ENCODE data around the gene MADD.

The MADD gene

DNA sequence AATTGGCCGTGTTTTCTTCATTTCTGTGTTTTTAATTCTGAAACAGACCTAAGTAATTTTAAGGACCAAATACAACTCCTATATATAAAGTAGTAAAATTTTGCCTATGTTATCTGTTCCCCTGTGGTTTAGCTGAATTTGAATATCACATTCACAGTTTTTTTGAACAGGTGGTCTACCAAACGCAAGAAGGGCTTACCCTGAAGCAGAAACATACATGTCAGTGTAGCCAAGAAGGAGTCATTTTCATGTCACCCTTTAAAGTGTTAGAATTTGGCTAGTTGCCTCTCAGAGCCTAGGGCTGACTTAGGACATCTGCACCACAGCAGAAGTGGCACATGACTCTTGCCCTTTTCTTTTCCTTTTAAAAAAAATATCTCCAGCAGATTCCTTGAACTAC is 48.2 kb downstream of the MADD start:
- H3K9me3 ChIP-seq (ENCODE audit: control insufficient read depth in 2 of 2, low read length in 2 of 2) = no peaks in the 10 kb centered on the region
- no peaks in the 10 kb centered on the region for H3K4me1 ChIP-seq (ENCODE audit: control insufficient read depth, insufficient read depth, low read length)
- no peak overlapping the region for H3K27ac ChIP-seq (ENCODE audit: low read length)
- H3K4me3 ChIP-seq (ENCODE audit: low read length in 2 of 2) = no peak overlapping the region
- no peak overlapping the region for H3K9ac ChIP-seq (ENCODE audit: low read length in 2 of 2)
- no peaks in the 10 kb centered on the region for H3K27me3 ChIP-seq (ENCODE audit: control insufficient read depth in 1 of 2, insufficient read depth in 2 of 2, low read length in 2 of 2)
- H3K36me3 ChIP-seq (ENCODE audit: control insufficient read depth in 2 of 2, insufficient read depth in 2 of 2, low read length in 2 of 2) = peaks cover 19 to 24% of the 10 kb centered on the region in 2 donors

DNA sequence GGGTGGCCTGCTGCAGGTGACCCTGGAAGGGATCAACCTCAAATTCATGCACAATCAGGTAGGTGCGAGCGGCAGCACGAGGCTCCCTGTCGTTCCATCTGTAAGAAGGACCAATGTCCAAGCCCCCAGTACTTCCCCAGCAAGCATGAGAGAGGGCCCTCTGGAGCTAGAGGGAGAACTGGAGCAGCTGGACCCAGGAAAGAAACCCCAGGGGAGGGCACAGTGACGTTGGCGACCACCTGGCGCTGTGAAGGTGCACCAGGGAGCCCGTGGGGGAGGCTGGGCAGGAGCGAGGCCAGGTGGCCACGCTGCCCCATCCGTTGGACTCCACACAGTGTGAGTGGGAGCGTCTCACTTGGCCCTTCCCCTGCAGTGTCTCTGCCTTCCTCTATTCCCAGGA is 54.6 kb downstream of the MADD start:
- Histone ChIP-seq H3K36me3 (ENCODE audit: control insufficient read depth in 2 of 2, insufficient read depth in 2 of 2, low read length in 2 of 2) (peaks cover 22 to 26% of the 10 kb centered on the region in 2 donors), H3K27me3 (ENCODE audit: control insufficient read depth in 1 of 2, insufficient read depth in 2 of 2, low read length in 2 of 2) (no peaks in the 10 kb centered on the region), H3K4me3 (ENCODE audit: low read length in 2 of 2) (no peak overlapping the region), H3K9me3 (ENCODE audit: control insufficient read depth in 2 of 2, low read length in 2 of 2) (no peaks in the 10 kb centered on the region), H3K9ac (ENCODE audit: low read length in 2 of 2) (no peak overlapping the region), H3K4me1 (ENCODE audit: control insufficient read depth, insufficient read depth, low read length) (peaks cover under 1% of the 10 kb centered on the region), H3K27ac (ENCODE audit: low read length) (no peak overlapping the region)

DNA sequence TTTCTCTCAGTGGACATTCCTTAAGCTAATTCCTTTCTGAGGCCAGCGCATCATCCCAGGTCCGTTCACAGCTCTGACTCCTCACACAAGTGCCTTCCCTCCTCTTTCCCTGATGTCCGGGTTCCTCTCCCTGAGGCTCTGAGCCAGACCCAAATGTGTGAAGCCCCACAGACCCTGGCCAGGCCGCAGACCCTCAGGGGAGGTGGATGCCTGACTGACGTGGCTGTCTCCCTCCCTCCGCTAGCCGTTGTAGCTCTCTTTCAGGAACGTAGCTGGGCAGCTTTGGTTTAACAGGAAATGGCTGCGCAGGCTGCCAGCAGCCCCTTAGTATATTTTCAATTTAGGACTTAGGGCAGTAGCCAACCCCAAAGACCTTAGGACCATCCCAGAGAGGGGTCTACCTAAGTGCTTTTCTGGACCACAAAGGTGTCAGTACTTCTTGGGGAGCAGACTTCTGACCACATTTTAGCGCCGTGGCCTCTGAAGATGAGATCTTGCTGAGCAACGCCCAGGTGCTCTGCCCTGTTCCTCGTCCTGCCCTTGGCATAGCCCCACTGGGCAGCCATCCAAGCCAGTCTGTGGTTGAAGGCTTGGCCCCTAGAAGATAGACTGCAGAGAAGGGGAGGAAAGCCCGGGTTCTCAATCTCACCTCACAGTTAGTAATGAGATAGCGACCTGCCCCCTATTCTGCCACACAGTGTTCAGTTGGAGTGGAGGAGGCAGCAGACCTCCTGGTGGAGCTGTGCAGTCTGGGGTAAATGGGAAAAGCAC is 55.5 kb downstream of the MADD start:
- Histone ChIP-seq H3K9ac (ENCODE audit: low read length in 2 of 2) (no peak overlapping the region), H3K36me3 (ENCODE audit: control insufficient read depth in 2 of 2, insufficient read depth in 2 of 2, low read length in 2 of 2) (peaks cover 22 to 27% of the 10 kb centered on the region in 2 donors), H3K27ac (ENCODE audit: low read length) (no peak overlapping the region), H3K4me3 (ENCODE audit: low read length in 2 of 2) (no peak overlapping the region), H3K4me1 (ENCODE audit: control insufficient read depth, insufficient read depth, low read length) (peaks cover 2% of the 10 kb centered on the region), H3K27me3 (ENCODE audit: control insufficient read depth in 1 of 2, insufficient read depth in 2 of 2, low read length in 2 of 2) (no peaks in the 10 kb centered on the region), H3K9me3 (ENCODE audit: control insufficient read depth in 2 of 2, low read length in 2 of 2) (no peaks in the 10 kb centered on the region)

DNA sequence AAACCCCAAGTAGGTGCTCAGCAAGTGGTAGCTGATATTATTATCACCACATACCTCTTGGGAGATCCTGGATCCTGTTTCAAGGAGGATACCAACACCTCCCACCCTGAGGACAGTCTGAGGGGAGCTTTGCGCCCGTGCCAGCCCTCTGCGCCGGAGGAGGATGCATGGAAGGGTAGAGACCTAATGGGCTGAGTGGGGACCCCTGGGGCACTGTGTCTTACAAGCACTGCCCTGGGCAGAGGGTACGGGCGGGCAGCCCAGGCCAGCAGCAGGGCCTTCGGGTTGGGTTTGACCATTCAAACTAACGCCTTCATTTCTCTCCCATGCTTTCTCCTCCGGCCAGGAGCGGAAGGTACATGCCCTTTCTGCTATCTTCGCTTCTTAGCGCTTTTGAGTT is 56.3 kb downstream of the MADD start:
- peaks cover 22 to 27% of the 10 kb centered on the region in 2 donors for H3K36me3 ChIP-seq (ENCODE audit: control insufficient read depth in 2 of 2, insufficient read depth in 2 of 2, low read length in 2 of 2)
- no peak overlapping the region for H3K9ac ChIP-seq (ENCODE audit: low read length in 2 of 2)
- peaks cover 2% of the 10 kb centered on the region for H3K4me1 ChIP-seq (ENCODE audit: control insufficient read depth, insufficient read depth, low read length)
- no peaks in the 10 kb centered on the region for H3K27me3 ChIP-seq (ENCODE audit: control insufficient read depth in 1 of 2, insufficient read depth in 2 of 2, low read length in 2 of 2)
- no peaks in the 10 kb centered on the region for H3K9me3 ChIP-seq (ENCODE audit: control insufficient read depth in 2 of 2, low read length in 2 of 2)
- H3K4me3 ChIP-seq (ENCODE audit: low read length in 2 of 2) = no peak overlapping the region
- H3K27ac ChIP-seq (ENCODE audit: low read length) = no peak overlapping the region

DNA sequence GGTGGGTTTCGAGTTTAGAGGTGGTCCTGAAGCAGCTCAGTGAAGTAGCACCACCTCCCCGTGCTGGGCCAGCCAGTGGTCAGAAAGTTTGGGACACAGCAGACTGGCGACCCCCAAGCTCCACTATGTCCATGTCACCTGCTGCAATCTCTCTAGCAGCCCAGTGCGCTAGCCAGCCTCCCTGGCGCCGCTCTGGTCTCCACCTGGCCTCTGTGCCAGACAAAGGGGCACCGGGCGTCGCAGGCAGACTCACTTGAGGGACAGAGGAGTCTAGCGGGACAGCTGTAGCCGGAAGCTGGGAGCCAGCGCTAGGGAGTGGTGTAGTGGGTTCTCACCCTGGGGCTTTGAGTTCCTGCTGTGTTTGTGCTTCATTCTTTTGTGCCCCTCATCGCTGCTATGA is 57.1 kb downstream of the MADD start:
- H3K9ac ChIP-seq (ENCODE audit: low read length in 2 of 2) = no peak overlapping the region
- no peak overlapping the region for H3K27ac ChIP-seq (ENCODE audit: low read length)
- H3K27me3 ChIP-seq (ENCODE audit: control insufficient read depth in 1 of 2, insufficient read depth in 2 of 2, low read length in 2 of 2) = no peaks in the 10 kb centered on the region
- peaks cover 18 to 27% of the 10 kb centered on the region in 2 donors for H3K36me3 ChIP-seq (ENCODE audit: control insufficient read depth in 2 of 2, insufficient read depth in 2 of 2, low read length in 2 of 2)
- no peaks in the 10 kb centered on the region for H3K9me3 ChIP-seq (ENCODE audit: control insufficient read depth in 2 of 2, low read length in 2 of 2)
- peaks cover 2% of the 10 kb centered on the region for H3K4me1 ChIP-seq (ENCODE audit: control insufficient read depth, insufficient read depth, low read length)
- no peak overlapping the region for H3K4me3 ChIP-seq (ENCODE audit: low read length in 2 of 2)

DNA sequence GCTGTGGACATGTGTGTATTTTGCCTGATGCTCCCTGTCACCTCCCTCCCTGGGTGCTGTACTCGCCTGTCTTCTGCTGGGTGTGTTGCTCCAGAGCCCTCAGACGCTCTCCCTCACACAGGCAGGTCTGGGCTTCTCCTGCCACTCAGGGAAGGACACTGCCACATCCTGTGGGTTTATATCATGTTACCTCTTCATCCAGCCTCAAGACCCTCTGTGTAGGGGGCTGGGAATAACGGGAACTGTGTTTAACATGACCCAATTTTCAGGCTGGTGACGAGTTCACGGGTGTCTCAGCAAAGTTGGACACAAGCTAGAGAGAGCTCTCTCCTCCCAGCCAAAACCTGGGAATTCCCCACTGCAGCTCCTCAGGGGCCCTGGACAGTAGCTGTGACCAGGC is 58.0 kb downstream of the MADD start:
- H3K4me1 ChIP-seq (ENCODE audit: control insufficient read depth, insufficient read depth, low read length) = peaks cover 2% of the 10 kb centered on the region
- H3K27ac ChIP-seq (ENCODE audit: low read length) = no peak overlapping the region
- no peaks in the 10 kb centered on the region for H3K27me3 ChIP-seq (ENCODE audit: control insufficient read depth in 1 of 2, insufficient read depth in 2 of 2, low read length in 2 of 2)
- H3K9me3 ChIP-seq (ENCODE audit: control insufficient read depth in 2 of 2, low read length in 2 of 2) = no peaks in the 10 kb centered on the region
- H3K36me3 ChIP-seq (ENCODE audit: control insufficient read depth in 2 of 2, insufficient read depth in 2 of 2, low read length in 2 of 2) = peaks cover 17 to 27% of the 10 kb centered on the region in 2 donors
- H3K9ac ChIP-seq (ENCODE audit: low read length in 2 of 2) = no peak overlapping the region
- H3K4me3 ChIP-seq (ENCODE audit: low read length in 2 of 2) = no peak overlapping the region

DNA sequence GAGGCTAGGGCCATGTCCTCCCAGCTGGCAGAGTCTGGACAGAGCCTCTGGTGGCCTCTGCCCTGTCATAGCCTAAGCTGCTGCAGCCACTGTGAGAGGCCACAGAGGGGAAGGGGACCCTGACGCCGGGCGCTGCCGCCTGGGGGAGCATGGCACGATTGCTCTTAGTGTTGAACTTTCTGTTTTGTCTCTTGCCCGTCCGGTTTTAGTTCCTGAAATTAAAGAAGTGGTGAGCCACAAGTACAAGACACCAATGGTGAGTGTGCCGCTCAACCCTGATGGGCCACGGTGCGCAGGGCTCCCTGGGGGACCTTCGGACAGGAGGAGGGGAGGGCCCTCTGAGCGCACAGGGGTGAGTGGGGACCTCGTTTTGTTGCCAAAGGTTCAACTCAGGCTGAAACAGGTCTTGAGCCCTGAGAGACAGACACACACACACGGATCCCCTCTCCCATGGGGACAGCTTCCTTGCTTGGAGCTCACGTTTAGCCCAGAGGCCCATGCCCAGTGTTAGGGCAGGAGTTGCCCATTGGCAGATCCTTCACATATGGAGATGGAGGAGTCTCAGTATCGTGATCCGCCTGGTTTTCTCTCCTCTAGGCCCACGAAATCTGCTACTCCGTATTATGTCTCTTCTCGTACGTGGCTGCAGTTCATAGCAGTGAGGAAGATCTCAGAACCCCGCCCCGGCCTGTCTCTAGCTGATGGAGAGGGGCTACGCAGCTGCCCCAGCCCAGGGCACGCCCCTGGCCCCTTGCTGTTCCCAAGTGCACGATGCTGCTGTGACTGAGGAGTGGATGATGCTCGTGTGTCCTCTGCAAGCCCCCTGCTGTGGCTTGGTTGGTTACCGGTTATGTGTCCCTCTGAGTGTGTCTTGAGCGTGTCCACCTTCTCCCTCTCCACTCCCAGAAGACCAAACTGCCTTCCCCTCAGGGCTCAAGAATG is 58.8 kb downstream of the MADD start:
- no peak overlapping the region for H3K27ac ChIP-seq (ENCODE audit: low read length)
- peaks cover 2% of the 10 kb centered on the region for H3K4me1 ChIP-seq (ENCODE audit: control insufficient read depth, insufficient read depth, low read length)
- H3K4me3 ChIP-seq (ENCODE audit: low read length in 2 of 2) = no peak overlapping the region
- H3K9me3 ChIP-seq (ENCODE audit: control insufficient read depth in 2 of 2, low read length in 2 of 2) = no peaks in the 10 kb centered on the region
- no peaks in the 10 kb centered on the region for H3K27me3 ChIP-seq (ENCODE audit: control insufficient read depth in 1 of 2, insufficient read depth in 2 of 2, low read length in 2 of 2)
- H3K36me3 ChIP-seq (ENCODE audit: control insufficient read depth in 2 of 2, insufficient read depth in 2 of 2, low read length in 2 of 2) = peaks cover 17 to 27% of the 10 kb centered on the region in 2 donors
- no peak overlapping the region for H3K9ac ChIP-seq (ENCODE audit: low read length in 2 of 2)

DNA sequence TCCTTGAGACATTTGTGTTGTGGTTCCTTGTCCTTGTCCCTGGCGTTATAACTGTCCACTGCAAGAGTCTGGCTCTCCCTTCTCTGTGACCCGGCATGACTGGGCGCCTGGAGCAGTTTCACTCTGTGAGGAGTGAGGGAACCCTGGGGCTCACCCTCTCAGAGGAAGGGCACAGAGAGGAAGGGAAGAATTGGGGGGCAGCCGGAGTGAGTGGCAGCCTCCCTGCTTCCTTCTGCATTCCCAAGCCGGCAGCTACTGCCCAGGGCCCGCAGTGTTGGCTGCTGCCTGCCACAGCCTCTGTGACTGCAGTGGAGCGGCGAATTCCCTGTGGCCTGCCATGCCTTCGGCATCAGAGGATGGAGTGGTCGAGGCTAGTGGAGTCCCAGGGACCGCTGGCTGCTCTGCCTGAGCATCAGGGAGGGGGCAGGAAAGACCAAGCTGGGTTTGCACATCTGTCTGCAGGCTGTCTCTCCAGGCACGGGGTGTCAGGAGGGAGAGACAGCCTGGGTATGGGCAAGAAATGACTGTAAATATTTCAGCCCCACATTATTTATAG is 59.6 kb downstream of the MADD start:
- no peak overlapping the region for H3K27ac ChIP-seq (ENCODE audit: low read length)
- no peaks in the 10 kb centered on the region for H3K27me3 ChIP-seq (ENCODE audit: control insufficient read depth in 1 of 2, insufficient read depth in 2 of 2, low read length in 2 of 2)
- no peak overlapping the region for H3K4me3 ChIP-seq (ENCODE audit: low read length in 2 of 2)
- H3K9ac ChIP-seq (ENCODE audit: low read length in 2 of 2) = no peak overlapping the region
- no peaks in the 10 kb centered on the region for H3K9me3 ChIP-seq (ENCODE audit: control insufficient read depth in 2 of 2, low read length in 2 of 2)
- H3K4me1 ChIP-seq (ENCODE audit: control insufficient read depth, insufficient read depth, low read length) = peaks cover 2% of the 10 kb centered on the region
- peaks cover 17 to 27% of the 10 kb centered on the region in 2 donors for H3K36me3 ChIP-seq (ENCODE audit: control insufficient read depth in 2 of 2, insufficient read depth in 2 of 2, low read length in 2 of 2)

DNA sequence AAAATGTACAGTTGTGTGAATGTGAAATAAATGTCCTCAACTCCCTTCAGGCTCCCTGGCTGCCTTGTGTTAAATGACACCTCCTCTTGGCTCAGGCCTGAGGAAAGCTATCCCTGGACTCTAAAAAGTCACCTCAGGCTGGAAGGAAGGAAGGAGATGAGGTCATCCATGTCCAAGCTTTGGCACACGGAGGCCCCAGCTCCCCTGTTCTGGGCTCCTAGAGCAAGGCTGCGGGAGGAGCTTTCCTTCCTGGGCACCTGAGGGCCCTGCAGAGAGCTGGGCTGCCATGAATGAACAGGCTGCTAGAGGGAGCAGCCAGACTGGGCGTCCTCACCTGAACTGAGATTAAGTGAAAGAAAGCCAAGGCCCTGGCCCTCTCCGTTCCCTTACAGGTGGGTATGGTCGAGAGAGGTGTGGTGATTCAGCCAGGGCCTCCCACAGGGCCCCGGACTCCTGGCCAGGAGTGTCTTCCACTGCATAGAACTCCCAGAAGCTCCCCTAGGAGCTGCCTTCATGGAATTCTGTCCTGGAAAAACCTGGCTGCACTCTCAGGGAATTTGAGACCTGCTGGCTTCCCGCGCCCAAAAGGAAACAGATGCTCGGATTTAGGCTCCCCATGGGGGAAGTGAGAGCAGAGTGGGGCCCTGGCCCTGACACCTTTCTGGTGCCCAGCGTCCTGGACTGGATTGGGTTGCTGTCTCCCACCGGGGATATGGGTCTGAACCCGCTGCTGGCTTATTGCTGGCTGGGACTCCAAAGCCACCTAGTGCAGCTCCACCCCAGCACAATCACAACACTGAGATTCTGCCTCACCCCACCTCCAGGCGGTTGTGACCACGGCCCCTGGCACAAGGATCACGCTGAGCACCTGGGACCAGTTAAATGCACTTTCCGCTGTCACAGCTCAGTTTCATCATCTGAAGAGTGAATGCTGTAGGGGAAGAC is 60.3 kb downstream of the MADD start:
- Histone ChIP-seq H3K27ac (ENCODE audit: low read length) (no peak overlapping the region), H3K9ac (ENCODE audit: low read length in 2 of 2) (no peak overlapping the region), H3K4me1 (ENCODE audit: control insufficient read depth, insufficient read depth, low read length) (peaks cover 2% of the 10 kb centered on the region), H3K4me3 (ENCODE audit: low read length in 2 of 2) (no peak overlapping the region), H3K9me3 (ENCODE audit: control insufficient read depth in 2 of 2, low read length in 2 of 2) (no peaks in the 10 kb centered on the region), H3K36me3 (ENCODE audit: control insufficient read depth in 2 of 2, insufficient read depth in 2 of 2, low read length in 2 of 2) (peaks cover 15 to 27% of the 10 kb centered on the region in 2 donors), H3K27me3 (ENCODE audit: control insufficient read depth in 1 of 2, insufficient read depth in 2 of 2, low read length in 2 of 2) (no peaks in the 10 kb centered on the region)
